Endothelial cell (in vitro differentiated cells): ENCODE data around the gene TRIM38. TPM values are rescaled to one million over a fixed set of nuclear protein-coding genes. Genes with fewer than 3 reads are reported as not detected.
"Not testable (repeated sequence)": the region's sequence is repeated elsewhere in the genome, so short reads cannot be mapped to it uniquely, and the experiment has no call there.

Source experiments
- DNase-seq: peaks from one replicate; pipeline ENCODE4 v3.0.0; 2021; ENCODE audit warnings: low spot score
- H3K27ac Mint-ChIP-seq: one replicate; pipeline ENCODE4 v1.8.0; 2021; ENCODE audit warnings: mixed read lengths, inconsistent platforms; ENCODE audit not compliant: unreplicated experiment
- H3K27me3 Mint-ChIP-seq: one replicate; pipeline ENCODE4 v1.8.0; 2021; ENCODE audit warnings: mild to moderate bottlenecking, moderate library complexity, mixed read lengths, inconsistent platforms; ENCODE audit not compliant: unreplicated experiment
- H3K36me3 Mint-ChIP-seq: one replicate; pipeline ENCODE4 v1.8.0; 2021; ENCODE audit warnings: mild to moderate bottlenecking, low read depth, mixed read lengths, inconsistent platforms; ENCODE audit not compliant: unreplicated experiment
- H3K4me1 Mint-ChIP-seq: one replicate; pipeline ENCODE4 v1.8.0; 2021; ENCODE audit warnings: mild to moderate bottlenecking, mixed read lengths, inconsistent platforms; ENCODE audit not compliant: unreplicated experiment
- H3K4me3 Mint-ChIP-seq: one replicate; pipeline ENCODE4 v1.8.0; 2021; ENCODE audit warnings: mild to moderate bottlenecking, mixed read lengths, inconsistent platforms; ENCODE audit not compliant: unreplicated experiment
- H3K9me3 Mint-ChIP-seq: one replicate; pipeline ENCODE4 v1.8.0; 2021; ENCODE audit warnings: mixed read lengths, inconsistent platforms; ENCODE audit not compliant: unreplicated experiment
- total RNA-seq: library from RNA; stranded (reverse); fragmentation: NEBNext Ultra II Directional; extraction: Animal tissue kit (Norgen Biotek cat#: 25700); gene quantifications from one replicate; pipeline ENCODE4 v1.2.1, GENCODE V29; 2021; ENCODE audit not compliant: unreplicated experiment
- TF ChIP-seq, protein P1 (sequence below): fragments of 200-600 bp; sonication (generic); IDR thresholded peaks from one replicate; pipeline ENCODE4 v1.5.0; 2021; ENCODE audit warnings: antibody characterized with exemption; ENCODE audit not compliant: unreplicated experiment

Gene TRIM38
- total RNA-seq, 1 donor from 2014 or later: 3.8 TPM

DNA sequence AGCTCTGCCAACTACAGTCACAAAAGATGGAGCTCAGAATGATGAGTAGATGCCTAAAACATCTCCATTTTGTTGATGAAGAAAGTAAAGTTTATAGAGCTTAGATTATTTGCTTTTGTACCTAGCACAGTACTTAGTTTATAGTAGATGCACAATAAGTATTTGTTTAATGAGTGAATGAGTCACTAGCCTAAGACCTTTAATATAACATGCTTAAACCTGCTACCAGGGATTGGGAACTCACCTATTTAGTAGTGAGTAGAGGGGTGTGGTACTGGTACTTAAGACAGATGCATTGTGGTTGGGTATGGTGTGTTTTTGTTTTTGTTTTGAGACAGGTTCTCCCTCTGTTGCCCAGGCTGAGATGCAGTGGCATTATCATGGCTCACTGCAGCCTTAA is 35.8 kb downstream of the TRIM38 start:
- no peaks in the 10 kb centered on the region for H3K9me3 Mint-ChIP-seq
- TF ChIP-seq, protein P1, sequence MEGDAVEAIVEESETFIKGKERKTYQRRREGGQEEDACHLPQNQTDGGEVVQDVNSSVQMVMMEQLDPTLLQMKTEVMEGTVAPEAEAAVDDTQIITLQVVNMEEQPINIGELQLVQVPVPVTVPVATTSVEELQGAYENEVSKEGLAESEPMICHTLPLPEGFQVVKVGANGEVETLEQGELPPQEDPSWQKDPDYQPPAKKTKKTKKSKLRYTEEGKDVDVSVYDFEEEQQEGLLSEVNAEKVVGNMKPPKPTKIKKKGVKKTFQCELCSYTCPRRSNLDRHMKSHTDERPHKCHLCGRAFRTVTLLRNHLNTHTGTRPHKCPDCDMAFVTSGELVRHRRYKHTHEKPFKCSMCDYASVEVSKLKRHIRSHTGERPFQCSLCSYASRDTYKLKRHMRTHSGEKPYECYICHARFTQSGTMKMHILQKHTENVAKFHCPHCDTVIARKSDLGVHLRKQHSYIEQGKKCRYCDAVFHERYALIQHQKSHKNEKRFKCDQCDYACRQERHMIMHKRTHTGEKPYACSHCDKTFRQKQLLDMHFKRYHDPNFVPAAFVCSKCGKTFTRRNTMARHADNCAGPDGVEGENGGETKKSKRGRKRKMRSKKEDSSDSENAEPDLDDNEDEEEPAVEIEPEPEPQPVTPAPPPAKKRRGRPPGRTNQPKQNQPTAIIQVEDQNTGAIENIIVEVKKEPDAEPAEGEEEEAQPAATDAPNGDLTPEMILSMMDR: no peak
- DNase-seq: no peak
- H3K4me1 Mint-ChIP-seq: peaks cover 4% of the 10 kb centered on the region
- peaks cover 3% of the 10 kb centered on the region for H3K27me3 Mint-ChIP-seq
- H3K4me3 Mint-ChIP-seq: no peak overlapping the region
- peaks cover 3% of the 10 kb centered on the region for H3K36me3 Mint-ChIP-seq
- H3K27ac Mint-ChIP-seq: no peak overlapping the region

DNA sequence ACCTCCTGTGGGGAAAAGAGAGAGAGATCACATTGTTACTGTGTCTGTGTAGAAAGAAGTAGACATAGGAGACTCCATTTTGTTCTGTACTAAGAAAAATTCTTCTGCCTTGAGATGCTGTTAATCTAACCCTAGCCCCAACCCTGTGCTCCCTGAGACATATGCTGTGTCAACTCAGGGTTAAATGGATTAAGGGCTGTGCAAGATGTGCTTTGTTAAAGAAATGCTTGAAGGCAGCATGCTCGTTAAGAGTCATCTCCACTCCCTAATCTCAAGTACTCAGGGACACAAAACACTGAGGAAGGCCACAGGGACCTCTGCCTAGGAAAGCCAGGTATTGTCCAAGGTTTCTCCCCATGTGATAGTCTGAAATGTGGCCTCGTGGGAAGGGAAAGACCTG is 36.6 kb downstream of the TRIM38 start:
- not testable (repeated sequence) for H3K27ac Mint-ChIP-seq, H3K4me3 Mint-ChIP-seq, H3K27me3 Mint-ChIP-seq, DNase-seq, H3K9me3 Mint-ChIP-seq, H3K36me3 Mint-ChIP-seq, H3K4me1 Mint-ChIP-seq

DNA sequence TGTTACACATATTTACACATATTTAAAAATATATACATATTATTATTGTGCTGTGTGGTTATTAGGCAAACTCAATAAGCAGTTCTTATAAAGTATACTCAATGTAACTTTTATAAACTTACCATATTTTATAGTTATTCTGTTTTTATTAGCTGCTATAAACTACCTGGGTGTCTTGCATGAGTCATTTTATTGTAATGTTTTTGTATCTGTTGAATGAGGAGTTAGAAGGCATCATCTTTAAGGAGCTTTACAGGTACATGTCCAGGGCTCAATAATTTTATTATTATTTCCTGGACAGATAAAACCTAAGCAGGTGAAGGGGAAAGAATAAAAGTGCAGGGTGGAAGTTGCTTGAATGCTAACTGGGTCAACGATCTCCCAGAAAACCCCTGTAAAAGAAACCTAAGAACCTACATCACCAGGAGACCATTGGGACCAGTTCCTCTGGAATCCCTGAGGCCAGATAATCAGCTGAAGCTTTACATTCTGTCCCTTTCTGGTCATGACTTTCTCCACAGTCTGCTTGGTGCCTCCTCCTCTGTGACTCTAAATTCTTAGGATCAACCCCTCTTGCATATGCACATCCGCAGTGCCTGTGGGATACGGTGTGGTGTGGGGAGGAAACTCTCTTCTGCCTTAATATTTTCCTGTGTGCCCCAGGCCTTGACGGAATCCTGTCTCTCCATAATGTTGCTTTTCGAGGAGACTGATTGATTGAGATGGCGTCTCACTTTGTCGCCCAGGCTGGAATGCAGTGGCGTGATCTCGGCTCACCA is 38.0 kb downstream of the TRIM38 start:
- H3K9me3 Mint-ChIP-seq: no peaks in the 10 kb centered on the region
- H3K4me3 Mint-ChIP-seq: no peak overlapping the region
- H3K27me3 Mint-ChIP-seq: no peaks in the 10 kb centered on the region
- DNase-seq: no peak
- peaks cover 3% of the 10 kb centered on the region for H3K36me3 Mint-ChIP-seq
- H3K27ac Mint-ChIP-seq: no peak overlapping the region
- peaks cover 8% of the 10 kb centered on the region for H3K4me1 Mint-ChIP-seq
- TF ChIP-seq, protein P1: no peak

DNA sequence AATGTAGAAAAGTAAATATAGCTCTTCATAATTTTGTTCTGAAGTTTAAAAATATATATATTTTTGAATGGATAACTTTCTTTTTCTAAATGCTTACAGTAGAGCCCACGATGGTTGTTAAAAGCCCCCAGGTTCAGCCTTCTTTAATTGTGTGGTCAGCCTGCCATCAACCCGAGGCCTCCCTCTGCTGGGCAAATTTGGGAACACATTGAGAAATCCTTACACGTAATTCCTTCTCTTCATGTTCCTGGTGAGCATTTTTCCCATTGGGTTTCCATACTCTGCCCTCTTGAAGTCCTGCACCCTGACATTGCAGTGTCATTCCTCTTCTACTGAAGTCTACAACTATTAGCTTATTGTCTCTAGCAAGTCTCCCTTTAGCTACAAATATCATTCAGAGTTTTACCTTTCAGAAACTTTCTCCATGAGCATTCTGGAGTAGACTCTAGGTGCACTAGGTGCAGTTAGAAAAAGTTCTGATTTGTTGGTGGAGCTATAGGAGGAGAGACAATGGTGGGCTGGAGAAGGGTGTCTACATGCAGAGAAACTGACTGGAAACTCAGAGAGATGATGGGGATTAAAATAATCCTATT is 40.6 kb downstream of the TRIM38 start:
- H3K9me3 Mint-ChIP-seq: no peaks in the 10 kb centered on the region
- peaks cover 28% of the 10 kb centered on the region for H3K4me1 Mint-ChIP-seq
- H3K36me3 Mint-ChIP-seq: peaks cover 4% of the 10 kb centered on the region

DNA sequence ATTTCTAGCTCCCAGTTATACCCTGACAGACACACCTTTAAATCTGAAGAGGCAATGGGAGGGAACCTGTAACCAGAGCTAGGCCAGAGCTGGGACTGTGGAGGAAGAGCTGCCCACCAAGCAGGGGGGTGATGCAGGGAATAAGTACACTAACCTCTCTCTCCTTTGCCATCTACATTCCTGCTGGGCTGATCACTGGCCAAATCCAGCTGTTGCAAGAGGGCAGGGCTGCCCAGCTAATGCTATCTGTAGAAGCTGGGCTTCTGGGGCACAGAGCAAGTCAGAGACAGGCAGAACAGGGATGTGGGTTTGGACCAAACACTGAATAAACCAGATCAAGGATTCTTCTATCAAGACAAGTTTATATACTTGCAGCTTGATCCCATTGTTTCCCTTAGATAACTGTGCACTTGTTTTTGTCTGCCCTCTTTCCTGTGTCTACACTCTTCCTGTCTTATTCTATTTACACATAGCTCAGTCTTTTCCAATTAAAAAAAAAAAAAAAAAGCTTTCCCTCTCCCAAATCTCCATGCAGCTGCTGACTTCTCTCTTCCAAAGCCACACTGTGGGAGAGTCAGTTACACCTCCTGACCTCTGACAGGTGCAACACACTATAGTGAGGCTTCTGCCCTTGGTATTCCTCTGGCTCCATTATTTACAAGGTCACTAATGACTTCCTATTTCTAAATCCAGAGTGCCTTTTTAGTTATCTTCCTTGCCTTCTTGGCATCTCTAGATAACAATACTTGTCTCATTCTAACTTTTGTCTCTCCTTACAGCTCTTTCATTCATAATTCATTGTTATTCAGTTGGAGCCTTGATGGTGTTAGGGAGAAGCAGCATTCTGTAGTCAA is 43.7 kb downstream of the TRIM38 start:
- TF ChIP-seq, protein P1: no peak
- Mint-ChIP-seq H3K27ac (peak overlapping the region; percentile 11), H3K36me3 (peaks cover 4% of the 10 kb centered on the region), H3K9me3 (no peaks in the 10 kb centered on the region), H3K4me1 (peaks cover 24% of the 10 kb centered on the region), H3K4me3 (no peak overlapping the region), H3K27me3 (peaks cover 1% of the 10 kb centered on the region)
- DNase-seq: no peak

More for the DNA sequence above, 40.6 kb downstream of the TRIM38 start:
- Mint-ChIP-seq H3K27me3 (peaks cover 1% of the 10 kb centered on the region), H3K4me3 (no peak overlapping the region), H3K27ac (no peak overlapping the region)
- TF ChIP-seq, protein P1: peak; percentile 82
- DNase-seq: peak; percentile 78

DNA sequence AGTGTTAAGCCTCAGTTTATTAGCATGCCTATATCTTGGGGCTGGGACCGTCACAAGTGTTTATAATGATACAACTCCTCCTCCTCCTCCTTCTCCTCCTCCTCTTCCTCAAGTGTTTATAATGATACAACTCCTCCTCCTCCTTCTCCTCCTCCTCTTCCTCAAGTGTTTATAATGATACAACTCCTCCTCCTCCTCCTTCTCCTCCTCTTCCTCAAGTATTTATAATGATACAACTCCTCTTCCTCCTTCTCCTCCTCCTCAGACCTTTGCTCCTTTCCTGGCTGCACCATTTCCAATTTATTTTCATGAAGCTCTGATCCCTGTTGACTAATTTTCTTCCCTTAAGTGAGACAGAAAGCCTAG is 44.3 kb downstream of the TRIM38 start:
- DNase-seq, H3K4me3 Mint-ChIP-seq, H3K9me3 Mint-ChIP-seq, H3K27ac Mint-ChIP-seq, H3K27me3 Mint-ChIP-seq, H3K36me3 Mint-ChIP-seq: not testable (repeated sequence)
- H3K4me1 Mint-ChIP-seq: peaks cover 24% of the 10 kb centered on the region
